ENCODE data around the gene PHF23.

PHF23 gene

GRCh38 chr17:7263801-7264078 is 24.5 kb upstream of the PHF23 start:
- peaks cover 11% of the 10 kb centered on the region for H3K4me1 Mint-ChIP-seq
- peak overlapping the region in 2 of 3 experiments; percentile 91 to 98 for H3K27ac Mint-ChIP-seq
- peaks cover 83% of the 10 kb centered on the region for H3K27me3 Mint-ChIP-seq (ENCODE audit: low read depth)
- peak overlapping the region; percentile 49 to 90 (median 89) for H3K4me3 Mint-ChIP-seq
- peaks cover 10% of the 10 kb centered on the region for H3K36me3 Mint-ChIP-seq (ENCODE audit: low read depth)
- H3K9me3 Mint-ChIP-seq, result no peaks in the 10 kb centered on the region
- no peak for TF ChIP-seq CTCF (IDR thresholded peaks at IDR 0.05; ENCODE audit: unreplicated experiment in 3 of 3)

GRCh38 chr17:7262935-7263800 is 23.9 kb upstream of the PHF23 start:
- TF ChIP-seq CTCF (IDR thresholded peaks at IDR 0.05; ENCODE audit: unreplicated experiment in 3 of 3), result no peak
- Mint-ChIP-seq H3K36me3 (ENCODE audit: low read depth) (peaks cover 15% of the 10 kb centered on the region), H3K27ac (peak overlapping the region; percentile 70 to 98 (median 91)), H3K4me1 (peaks cover 11% of the 10 kb centered on the region), H3K9me3 (no peaks in the 10 kb centered on the region), H3K27me3 (ENCODE audit: low read depth) (peaks cover 78% of the 10 kb centered on the region), H3K4me3 (peak overlapping the region; percentile 49 to 90 (median 89))

- H3K27ac Mint-ChIP-seq, result peak within 1 kb of the TSS; percentile 70 to 98 (median 91)
- TF ChIP-seq CTCF (IDR thresholded peaks at IDR 0.05; ENCODE audit: unreplicated experiment in 3 of 3), result no peak
- H3K36me3 Mint-ChIP-seq (ENCODE audit: low read depth), result peaks cover 19% of the 10 kb centered on the region
- no peaks in the 10 kb centered on the region for H3K9me3 Mint-ChIP-seq
- H3K4me3 Mint-ChIP-seq, result peak within 1 kb of the TSS; percentile 80 to 90 (median 89)
- H3K4me1 Mint-ChIP-seq, result peaks cover 11% of the 10 kb centered on the region
- H3K27me3 Mint-ChIP-seq (ENCODE audit: low read depth), result peaks cover 78% of the 10 kb centered on the region
Observed at GRCh38 chr17:7262192-7262934, 23.1 kb upstream of the PHF23 start, which contains the start of gene CLDN7. CLDN7 (minus strand) TSS chr17:7262478; CDS start chr17:7262043, 435 bp downstream.

GRCh38 chr17:7261379-7262191 is 22.3 kb upstream of the PHF23 start:
- TF ChIP-seq CTCF (IDR thresholded peaks at IDR 0.05; ENCODE audit: unreplicated experiment in 3 of 3), result no peak
- peaks cover 27% of the 10 kb centered on the region for H3K36me3 Mint-ChIP-seq (ENCODE audit: low read depth)
- peak overlapping the region in 1 of 3 experiments; percentile 84 for H3K27ac Mint-ChIP-seq
- H3K9me3 Mint-ChIP-seq, result no peaks in the 10 kb centered on the region
- peak overlapping the region; percentile 77 to 90 (median 80) for H3K4me3 Mint-ChIP-seq
- H3K27me3 Mint-ChIP-seq (ENCODE audit: low read depth), result peaks cover 74% of the 10 kb centered on the region
- H3K4me1 Mint-ChIP-seq, result peaks cover 11% of the 10 kb centered on the region

- no peaks in the 10 kb centered on the region for H3K9me3 Mint-ChIP-seq
- H3K27ac Mint-ChIP-seq, result peak overlapping the region in 2 of 3 experiments; percentile 18 to 75
- H3K36me3 Mint-ChIP-seq (ENCODE audit: low read depth), result peaks cover 32% of the 10 kb centered on the region
- peak overlapping the region; percentile 54 to 77 (median 76) for H3K4me3 Mint-ChIP-seq
- TF ChIP-seq CTCF (IDR thresholded peaks at IDR 0.05; ENCODE audit: unreplicated experiment in 3 of 3), result no peak
- H3K27me3 Mint-ChIP-seq (ENCODE audit: low read depth), result peaks cover 68% of the 10 kb centered on the region
- H3K4me1 Mint-ChIP-seq, result peaks cover 11% of the 10 kb centered on the region
Observed at GRCh38 chr17:7260651-7261378, 21.6 kb upstream of the PHF23 start.

All from nephron (organoid).